ENCODE data around the gene GLIPR1.

GLIPR1 gene

DNA sequence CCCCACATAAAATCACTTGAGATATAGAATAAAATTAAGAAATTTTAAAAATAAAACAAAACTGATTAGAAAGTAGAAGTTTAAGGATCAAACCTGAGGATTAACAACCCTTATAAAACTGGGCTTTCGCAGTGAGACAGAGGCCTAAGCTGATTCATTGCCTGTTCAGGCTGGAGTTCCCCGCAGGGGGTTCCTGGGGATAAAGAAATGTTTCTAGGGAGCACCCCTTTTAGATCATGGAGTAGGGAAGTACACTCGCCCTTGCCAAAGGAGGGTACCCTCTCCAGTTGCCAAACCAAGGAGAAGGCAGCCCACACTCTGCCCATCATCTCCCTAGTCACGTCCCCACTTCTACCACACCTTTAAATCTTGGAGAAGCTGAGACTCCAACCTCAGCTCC lies 6.8 kb downstream of the GLIPR1 start:
- TF ChIP-seq TAF1 (IDR thresholded peaks at IDR 0.05; ENCODE audit: low read depth, low read length) (no peak), POLR2A (IDR thresholded peaks at IDR 0.05; ENCODE audit: low read depth, low read length) (0 out of 2 replicates have a peak, but pooled peaks have one; percentile 28)
- DNase-seq (ENCODE audit: insufficient read length, low spot score) (no peak), FAIRE-seq (no peak)

DNA sequence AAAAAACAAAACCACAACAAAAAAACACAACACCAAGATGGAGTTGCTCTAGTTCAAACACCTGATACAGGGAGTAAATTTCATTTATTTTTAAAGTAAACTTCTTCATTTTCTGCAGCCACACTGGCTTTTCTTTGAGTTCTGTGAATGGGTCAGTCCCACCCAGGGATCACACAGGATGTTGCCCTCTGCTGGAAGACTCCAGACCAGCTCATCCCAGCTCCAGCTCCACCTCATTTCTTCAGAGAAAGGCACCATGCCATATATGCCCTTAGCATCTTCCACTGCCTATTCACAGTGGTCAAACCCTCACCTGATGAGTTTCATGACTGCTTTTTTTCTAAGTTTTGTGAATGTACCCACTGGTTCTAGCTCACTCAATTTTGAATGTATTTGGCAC lies 8.0 kb downstream of the GLIPR1 start:
- TF ChIP-seq TAF1 (IDR thresholded peaks at IDR 0.05; ENCODE audit: low read depth, low read length) (no peak), POLR2AphosphoS5 (IDR thresholded peaks at IDR 0.05; ENCODE audit: low read depth, low read length) (no peak), POLR2A (IDR thresholded peaks at IDR 0.05; ENCODE audit: low read depth, low read length) (no peak), PAX5 (IDR thresholded peaks at IDR 0.05; ENCODE audit: insufficient read depth, low read length, severe bottlenecking) (no peak), POU2F2 (IDR thresholded peaks at IDR 0.05; ENCODE audit: low read depth, low read length) (no peak), SPI1 (IDR thresholded peaks at IDR 0.05; ENCODE audit: low read depth, low read length) (no peak)
- no peak for FAIRE-seq
- DNase-seq (ENCODE audit: insufficient read length, low spot score), result no peak

DNA sequence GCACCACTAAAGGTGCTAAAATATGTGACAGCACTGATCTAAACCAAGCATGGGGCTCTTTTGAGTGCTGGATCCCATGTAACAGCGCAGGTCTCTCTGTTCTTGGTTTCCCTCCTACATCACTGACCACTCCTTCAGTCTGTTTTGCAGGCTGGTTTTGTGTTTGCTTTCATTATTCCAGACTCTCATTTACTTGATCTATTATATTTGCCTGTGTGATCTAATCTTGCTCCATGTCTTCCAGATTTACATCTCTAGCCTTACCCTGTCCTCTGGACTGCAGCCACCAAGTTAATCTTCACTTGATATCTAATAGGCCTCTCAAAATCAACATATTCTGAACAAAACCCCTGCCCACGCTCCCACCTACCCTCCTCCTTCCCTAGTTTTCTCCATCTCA lies 8.6 kb downstream of the GLIPR1 start:
- no peak for FAIRE-seq
- DNase-seq (ENCODE audit: insufficient read length, low spot score), result no peak
- no peak for TF ChIP-seq POU2F2 (IDR thresholded peaks at IDR 0.05; ENCODE audit: low read depth, low read length)
- no peak for TF ChIP-seq SPI1 (IDR thresholded peaks at IDR 0.05; ENCODE audit: low read depth, low read length)
- TF ChIP-seq PAX5 (IDR thresholded peaks at IDR 0.05; ENCODE audit: insufficient read depth, low read length, severe bottlenecking), result no peak
- TF ChIP-seq POLR2AphosphoS5 (IDR thresholded peaks at IDR 0.05; ENCODE audit: low read depth, low read length), result no peak
- no peak for TF ChIP-seq POLR2A (IDR thresholded peaks at IDR 0.05; ENCODE audit: low read depth, low read length)
- TF ChIP-seq TAF1 (IDR thresholded peaks at IDR 0.05; ENCODE audit: low read depth, low read length), result no peak

DNA sequence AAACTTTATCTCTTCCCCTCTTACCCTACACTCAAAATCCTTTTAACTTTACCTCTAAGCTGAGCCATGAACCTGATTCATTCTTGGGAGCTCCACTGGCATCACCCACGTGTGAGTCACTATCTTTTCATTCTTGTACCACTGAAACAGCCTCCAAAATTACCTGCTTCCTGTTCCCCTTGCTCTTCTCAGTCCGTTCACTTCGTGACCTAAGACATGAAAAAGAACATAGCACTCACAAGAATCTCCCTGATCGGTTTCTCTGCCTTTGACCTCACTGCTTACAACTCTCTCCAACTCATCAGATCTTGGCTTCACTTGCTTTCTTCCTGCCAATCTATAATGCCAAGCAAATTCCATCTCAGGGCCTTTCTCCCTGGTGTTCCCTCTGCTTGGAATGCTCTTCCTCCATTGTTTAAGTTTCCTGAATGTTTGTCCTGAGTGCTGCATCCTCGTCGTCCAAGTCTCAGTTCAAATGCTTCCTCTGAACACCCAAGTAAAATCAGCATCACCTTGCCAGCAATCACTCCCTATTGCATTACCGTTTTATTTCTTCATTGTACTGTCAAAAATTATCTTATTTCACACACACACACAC lies 9.2 kb downstream of the GLIPR1 start:
- FAIRE-seq (no peak), DNase-seq (ENCODE audit: insufficient read length, low spot score) (no peak)
- TF ChIP-seq PAX5 (IDR thresholded peaks at IDR 0.05; ENCODE audit: insufficient read depth, low read length, severe bottlenecking) (no peak), POLR2AphosphoS5 (IDR thresholded peaks at IDR 0.05; ENCODE audit: low read depth, low read length) (no peak), TAF1 (IDR thresholded peaks at IDR 0.05; ENCODE audit: low read depth, low read length) (no peak), POU2F2 (IDR thresholded peaks at IDR 0.05; ENCODE audit: low read depth, low read length) (no peak), POLR2A (IDR thresholded peaks at IDR 0.05; ENCODE audit: low read depth, low read length) (no peak), SPI1 (IDR thresholded peaks at IDR 0.05; ENCODE audit: low read depth, low read length) (no peak)

DNA sequence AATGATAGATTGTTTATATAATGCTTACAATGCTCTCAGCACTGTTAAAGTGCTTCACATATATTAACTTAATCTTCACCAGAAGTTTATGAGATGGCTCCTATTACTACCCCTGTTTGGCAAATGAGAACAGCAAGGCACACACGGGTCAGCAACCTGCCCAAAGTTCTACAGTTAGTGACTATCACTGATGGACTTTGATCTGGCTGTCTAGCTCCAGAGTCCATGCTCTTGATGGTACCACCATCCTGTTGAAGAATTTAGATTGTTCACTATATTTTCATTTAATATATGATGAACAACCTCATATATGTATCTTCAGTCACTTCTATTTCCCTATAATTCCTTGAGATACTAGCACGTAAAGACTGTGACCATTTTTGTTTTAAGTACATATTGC lies 10.6 kb downstream of the GLIPR1 start:
- no peak for FAIRE-seq
- TF ChIP-seq POU2F2 (IDR thresholded peaks at IDR 0.05; ENCODE audit: low read depth, low read length) (no peak), PAX5 (IDR thresholded peaks at IDR 0.05; ENCODE audit: insufficient read depth, low read length, severe bottlenecking) (no peak), TAF1 (IDR thresholded peaks at IDR 0.05; ENCODE audit: low read depth, low read length) (no peak), SPI1 (IDR thresholded peaks at IDR 0.05; ENCODE audit: low read depth, low read length) (no peak), POLR2AphosphoS5 (IDR thresholded peaks at IDR 0.05; ENCODE audit: low read depth, low read length) (no peak), POLR2A (IDR thresholded peaks at IDR 0.05; ENCODE audit: low read depth, low read length) (no peak)
- DNase-seq (ENCODE audit: insufficient read length, low spot score), result no peak

DNA sequence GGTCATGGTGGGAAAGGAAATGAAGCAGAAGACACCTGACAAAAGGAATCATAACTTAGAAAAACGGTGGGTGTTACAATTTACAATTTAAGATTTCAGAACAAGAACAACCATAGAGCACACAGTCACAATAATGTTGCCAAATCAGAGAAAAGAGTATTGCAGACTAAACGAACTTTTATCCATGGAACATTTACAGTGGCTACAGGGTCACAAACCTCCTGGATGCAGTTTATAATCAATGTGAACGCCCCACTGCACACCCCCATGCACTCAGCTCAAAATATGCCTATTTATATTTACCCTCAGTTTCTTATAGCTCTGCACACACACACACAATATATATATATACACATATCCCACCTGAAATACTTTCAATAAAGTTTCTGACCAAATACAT lies 22.9 kb downstream of the GLIPR1 start:
- no peak for FAIRE-seq
- TF ChIP-seq POU2F2 (IDR thresholded peaks at IDR 0.05; ENCODE audit: low read depth, low read length) (no peak), PAX5 (IDR thresholded peaks at IDR 0.05; ENCODE audit: insufficient read depth, low read length, severe bottlenecking) (no peak), TAF1 (IDR thresholded peaks at IDR 0.05; ENCODE audit: low read depth, low read length) (no peak), SPI1 (IDR thresholded peaks at IDR 0.05; ENCODE audit: low read depth, low read length) (no peak), POLR2AphosphoS5 (IDR thresholded peaks at IDR 0.05; ENCODE audit: low read depth, low read length) (no peak), POLR2A (IDR thresholded peaks at IDR 0.05; ENCODE audit: low read depth, low read length) (no peak; the same call in 1 of the 2 replicates)

DNA sequence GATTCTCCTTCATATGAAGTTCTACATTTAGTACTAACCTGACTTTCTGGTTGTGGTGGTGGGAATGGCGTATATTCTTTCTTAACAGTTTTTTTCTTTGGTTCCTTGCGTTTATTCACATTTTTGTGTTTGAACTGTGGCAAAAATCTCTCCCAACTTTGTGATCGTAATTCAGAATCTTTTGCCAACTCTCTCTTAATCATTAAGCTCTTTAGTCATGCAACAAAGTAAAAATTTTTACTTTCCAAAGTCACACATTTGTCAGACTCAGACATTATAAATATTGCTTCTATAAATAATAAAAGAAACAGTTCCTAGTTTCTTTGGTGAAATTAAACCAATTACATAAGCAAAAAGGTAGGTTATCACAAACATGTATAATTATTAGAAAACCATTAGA lies 23.3 kb downstream of the GLIPR1 start:
- TF ChIP-seq PAX5 (IDR thresholded peaks at IDR 0.05; ENCODE audit: insufficient read depth, low read length, severe bottlenecking) (no peak), SPI1 (IDR thresholded peaks at IDR 0.05; ENCODE audit: low read depth, low read length) (no peak), TAF1 (IDR thresholded peaks at IDR 0.05; ENCODE audit: low read depth, low read length) (no peak), POU2F2 (IDR thresholded peaks at IDR 0.05; ENCODE audit: low read depth, low read length) (no peak), POLR2A (IDR thresholded peaks at IDR 0.05; ENCODE audit: low read depth, low read length) (no peak), POLR2AphosphoS5 (IDR thresholded peaks at IDR 0.05; ENCODE audit: low read depth, low read length) (no peak)
- no peak for FAIRE-seq

More for the DNA sequence above, 22.9 kb downstream of the GLIPR1 start:
- no peak for DNase-seq (ENCODE audit: insufficient read length, low spot score)

DNA sequence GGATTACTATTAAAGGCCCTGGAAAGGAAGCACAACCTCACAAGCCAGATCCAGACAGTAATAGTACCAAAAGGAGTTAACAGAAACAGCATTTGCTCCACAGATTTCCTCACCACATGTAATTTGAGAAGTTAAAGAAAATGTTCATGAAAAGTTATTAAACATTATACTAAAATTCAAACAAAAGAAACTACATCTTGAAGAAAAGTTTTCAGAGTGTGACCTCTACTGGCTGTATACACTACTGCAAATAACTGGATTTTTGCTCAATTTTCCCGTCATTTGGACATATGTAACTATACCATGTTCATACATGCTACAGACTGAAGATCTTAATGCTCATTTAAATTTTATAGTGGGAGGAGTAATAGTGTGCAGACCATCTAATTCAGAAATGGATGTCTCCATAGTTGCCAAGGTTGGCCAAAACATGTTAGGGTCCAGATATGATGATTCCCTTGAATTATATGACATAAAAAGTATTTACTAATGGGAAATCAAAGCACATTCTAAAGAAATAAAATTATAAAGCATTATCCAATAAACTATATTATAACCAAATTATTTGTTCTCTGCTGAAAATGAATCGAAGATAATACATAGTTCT lies 25.3 kb downstream of the GLIPR1 start:
- DNase-seq (ENCODE audit: insufficient read length, low spot score), result no peak
- no peak for FAIRE-seq
- TF ChIP-seq POLR2A (IDR thresholded peaks at IDR 0.05; ENCODE audit: low read depth, low read length) (peak; percentile 35; the same call in 1 of the 2 replicates), SPI1 (IDR thresholded peaks at IDR 0.05; ENCODE audit: low read depth, low read length) (no peak)

More for the DNA sequence above, 23.3 kb downstream of the GLIPR1 start:
- no peak for DNase-seq (ENCODE audit: insufficient read length, low spot score)

DNA sequence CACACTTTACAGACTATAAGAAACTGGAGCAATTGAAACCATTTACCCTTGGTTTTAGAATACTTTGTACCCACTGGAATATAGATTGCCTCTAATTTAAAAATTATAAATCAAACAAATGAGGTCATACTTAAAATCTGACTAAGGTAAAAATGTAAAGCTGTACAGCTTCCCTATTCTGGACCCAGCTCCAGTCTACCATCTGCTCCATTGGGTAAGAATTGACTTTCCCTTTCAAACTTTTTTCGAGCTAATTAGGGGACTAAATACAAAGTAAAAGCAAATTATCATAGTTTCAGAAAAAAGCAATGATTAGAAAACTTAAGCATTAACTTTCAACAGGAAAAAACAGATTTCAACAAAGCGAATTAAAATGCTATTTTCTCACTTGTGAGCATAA lies 26.5 kb downstream of the GLIPR1 start:
- DNase-seq (ENCODE audit: insufficient read length, low spot score) (no peak), FAIRE-seq (no peak)

DNA sequence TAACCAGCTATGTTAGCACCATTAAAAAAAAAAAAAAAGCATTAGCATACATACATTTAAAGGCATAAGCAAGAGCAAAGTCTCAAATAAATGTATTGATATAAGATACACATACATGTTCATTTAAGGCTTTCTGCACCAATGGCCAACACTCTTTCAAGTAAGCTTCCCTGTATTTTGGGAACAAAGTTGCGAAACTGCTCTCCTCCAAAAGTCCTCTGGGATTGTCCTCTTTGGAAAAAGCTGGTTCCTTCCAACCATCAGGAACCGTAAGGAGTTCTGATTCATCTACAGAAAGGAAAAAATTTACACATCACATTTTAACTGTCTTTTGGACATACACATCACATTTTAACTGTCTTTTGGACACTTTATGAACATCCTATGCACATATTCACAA lies 27.6 kb downstream of the GLIPR1 start:
- FAIRE-seq (no peak), DNase-seq (ENCODE audit: insufficient read length, low spot score) (no peak)
- TF ChIP-seq POLR2AphosphoS5 (IDR thresholded peaks at IDR 0.05; ENCODE audit: low read depth, low read length) (no peak), SPI1 (IDR thresholded peaks at IDR 0.05; ENCODE audit: low read depth, low read length) (no peak), POU2F2 (IDR thresholded peaks at IDR 0.05; ENCODE audit: low read depth, low read length) (no peak), PAX5 (IDR thresholded peaks at IDR 0.05; ENCODE audit: insufficient read depth, low read length, severe bottlenecking) (no peak), POLR2A (IDR thresholded peaks at IDR 0.05; ENCODE audit: low read depth, low read length) (no peak), TAF1 (IDR thresholded peaks at IDR 0.05; ENCODE audit: low read depth, low read length) (no peak)

More for the DNA sequence above, 26.5 kb downstream of the GLIPR1 start:
- TF ChIP-seq POLR2AphosphoS5 (IDR thresholded peaks at IDR 0.05; ENCODE audit: low read depth, low read length), result no peak
- TF ChIP-seq SPI1 (IDR thresholded peaks at IDR 0.05; ENCODE audit: low read depth, low read length), result no peak
